Effector memory CD8-positive, alpha-beta T cell (primary cell): ENCODE data around the gene MACROD1.

ENCODE experiments used
- ATAC-seq: fragments of 150-1000 bp; cut with Tn5 transposase; replicated peaks from 2 replicates; pipeline ENCODE4 v1.10.0; 2021; ENCODE audit warnings: mild to moderate bottlenecking, moderate library complexity
- DNase-seq, 3 experiments: peaks; one replicate each; pipeline ENCODE4 v3.0.0; 2021
- H3K27ac Mint-ChIP-seq, 2 donors: one replicate each; pipeline ENCODE4 v1.8.0; 2022; ENCODE audit warnings: mild to moderate bottlenecking in 2 of 2, mixed read lengths in 2 of 2, moderate library complexity in 2 of 2
- H3K27me3 Mint-ChIP-seq, 2 donors: one replicate each; pipeline ENCODE4 v1.8.0; 2022; ENCODE audit warnings: mixed read lengths in 2 of 2
- H3K36me3 Mint-ChIP-seq: one replicate; pipeline ENCODE4 v1.8.0; 2022; ENCODE audit warnings: mild to moderate bottlenecking, moderate library complexity, mixed read lengths; ENCODE audit not compliant: insufficient read depth
- H3K4me1 Mint-ChIP-seq, 2 donors: one replicate each; pipeline ENCODE4 v1.8.0; 2022; ENCODE audit warnings: low read depth in 2 of 2, mixed read lengths in 2 of 2
- H3K4me3 Mint-ChIP-seq, 2 donors: one replicate each; pipeline ENCODE4 v1.8.0; 2022; ENCODE audit warnings: mild to moderate bottlenecking in 2 of 2, mixed read lengths in 2 of 2, moderate library complexity in 2 of 2
- H3K9me3 Mint-ChIP-seq, 2 donors: one replicate each; pipeline ENCODE4 v1.8.0; 2022; ENCODE audit warnings: mixed read lengths in 2 of 2

Gene MACROD1

GRCh38 chr11:64153812-64154211, 12.1 kb downstream of the MACROD1 start:
- Mint-ChIP-seq H3K27ac (no peak overlapping the region), H3K4me1 (peaks cover 2 to 6% of the 10 kb centered on the region in 2 donors), H3K4me3 (no peak overlapping the region), H3K9me3 (no peaks in the 10 kb centered on the region), H3K36me3 (peaks cover under 1% of the 10 kb centered on the region), H3K27me3 (no peaks in the 10 kb centered on the region)
- DNase-seq (no peak), ATAC-seq (no peak)

GRCh38 chr11:64152841-64153691, 12.8 kb downstream of the MACROD1 start:
- DNase-seq (peak; percentile 68 to 75 (median 74)), ATAC-seq (peak; percentile 97)
- Mint-ChIP-seq H3K36me3 (peaks cover 4% of the 10 kb centered on the region), H3K9me3 (no peaks in the 10 kb centered on the region), H3K27me3 (no peaks in the 10 kb centered on the region), H3K27ac (no peak overlapping the region), H3K4me1 (peaks cover 6 to 11% of the 10 kb centered on the region in 2 donors), H3K4me3 (no peak overlapping the region)

- peaks cover 4% of the 10 kb centered on the region for H3K36me3 Mint-ChIP-seq
- H3K27ac Mint-ChIP-seq, result no peak overlapping the region
- no peaks in the 10 kb centered on the region for H3K9me3 Mint-ChIP-seq
- H3K4me1 Mint-ChIP-seq, result peaks cover 8 to 15% of the 10 kb centered on the region in 2 donors
- H3K4me3 Mint-ChIP-seq, result no peak overlapping the region
- ATAC-seq (no peak), DNase-seq (no peak)
- H3K27me3 Mint-ChIP-seq, result no peaks in the 10 kb centered on the region
Measured at GRCh38 chr11:64151337-64151736, 14.6 kb downstream of the MACROD1 start.

- Mint-ChIP-seq H3K36me3 (peaks cover 4% of the 10 kb centered on the region), H3K4me1 (peaks cover 8 to 15% of the 10 kb centered on the region in 2 donors), H3K9me3 (no peaks in the 10 kb centered on the region), H3K27me3 (no peaks in the 10 kb centered on the region), H3K4me3 (no peak overlapping the region), H3K27ac (no peak overlapping the region)
- no peak for ATAC-seq
- DNase-seq, result no peak
Measured at GRCh38 chr11:64150481-64151239, 15.3 kb downstream of the MACROD1 start.

- Mint-ChIP-seq H3K4me3 (no peak overlapping the region), H3K27ac (no peak overlapping the region), H3K4me1 (peaks cover 8 to 15% of the 10 kb centered on the region in 2 donors)
Measured at GRCh38 chr11:64150051-64150450, 15.9 kb downstream of the MACROD1 start.

GRCh38 chr11:64148917-64149617, 16.8 kb downstream of the MACROD1 start:
- DNase-seq, result no peak
- Mint-ChIP-seq H3K4me1 (peaks cover 11 to 14% of the 10 kb centered on the region in 2 donors), H3K9me3 (no peaks in the 10 kb centered on the region), H3K4me3 (no peak overlapping the region), H3K27me3 (no peaks in the 10 kb centered on the region), H3K36me3 (peaks cover 4% of the 10 kb centered on the region), H3K27ac (peak overlapping the region in 1 of 2 donors; percentile 79)
- no peak for ATAC-seq

More at GRCh38 chr11:64150051-64150450, 15.9 kb downstream of the MACROD1 start:
- ATAC-seq, result no peak
- Mint-ChIP-seq H3K36me3 (peaks cover 4% of the 10 kb centered on the region), H3K9me3 (no peaks in the 10 kb centered on the region), H3K27me3 (no peaks in the 10 kb centered on the region)
- no peak for DNase-seq

- Mint-ChIP-seq H3K4me3 (no peak overlapping the region), H3K4me1 (peaks cover 11 to 19% of the 10 kb centered on the region in 2 donors), H3K27ac (peak overlapping the region in 1 of 2 donors; percentile 79), H3K27me3 (no peaks in the 10 kb centered on the region), H3K36me3 (peaks cover 4% of the 10 kb centered on the region), H3K9me3 (no peaks in the 10 kb centered on the region)
- ATAC-seq (peak; percentile 62), DNase-seq (peak; percentile 70 to 72 (median 70))
Measured at GRCh38 chr11:64148226-64148916, 17.5 kb downstream of the MACROD1 start.

- Mint-ChIP-seq H3K36me3 (peaks cover 4% of the 10 kb centered on the region), H3K4me1 (peaks cover 9 to 20% of the 10 kb centered on the region in 2 donors), H3K9me3 (no peaks in the 10 kb centered on the region), H3K4me3 (no peak overlapping the region), H3K27me3 (no peaks in the 10 kb centered on the region), H3K27ac (no peak overlapping the region)
- DNase-seq, result peak; percentile 56 to 61 (median 60)
- peak; percentile 73 for ATAC-seq
Measured at GRCh38 chr11:64146036-64146955, 19.6 kb downstream of the MACROD1 start.

GRCh38 chr11:64144587-64145472, 21.1 kb downstream of the MACROD1 start:
- H3K4me1 Mint-ChIP-seq, result peaks cover 9 to 20% of the 10 kb centered on the region in 2 donors
- no peaks in the 10 kb centered on the region for H3K27me3 Mint-ChIP-seq
- no peak for ATAC-seq

GRCh38 chr11:64141081-64141783, 24.7 kb downstream of the MACROD1 start:
- H3K36me3 Mint-ChIP-seq, result no peaks in the 10 kb centered on the region
- no peak overlapping the region for H3K4me3 Mint-ChIP-seq
- ATAC-seq, result no peak
- H3K27me3 Mint-ChIP-seq, result no peaks in the 10 kb centered on the region
- H3K9me3 Mint-ChIP-seq, result no peaks in the 10 kb centered on the region
- H3K4me1 Mint-ChIP-seq, result peaks cover 4 to 10% of the 10 kb centered on the region in 2 donors
- no peak for DNase-seq
- no peak overlapping the region for H3K27ac Mint-ChIP-seq

More at GRCh38 chr11:64144587-64145472, 21.1 kb downstream of the MACROD1 start:
- Mint-ChIP-seq H3K4me3 (no peak overlapping the region), H3K27ac (peak overlapping the region in 1 of 2 donors; percentile 39), H3K9me3 (no peaks in the 10 kb centered on the region), H3K36me3 (peaks cover 4% of the 10 kb centered on the region)
- no peak for DNase-seq

- H3K4me3 Mint-ChIP-seq, result no peak overlapping the region
- peaks cover 4 to 10% of the 10 kb centered on the region in 2 donors for H3K4me1 Mint-ChIP-seq
- no peak overlapping the region for H3K27ac Mint-ChIP-seq
- H3K36me3 Mint-ChIP-seq, result no peaks in the 10 kb centered on the region
- no peaks in the 10 kb centered on the region for H3K27me3 Mint-ChIP-seq
- no peak for DNase-seq
- no peaks in the 10 kb centered on the region for H3K9me3 Mint-ChIP-seq
- ATAC-seq, result no peak
Measured at GRCh38 chr11:64140082-64140481, 25.8 kb downstream of the MACROD1 start.
